NCI-H1694 treated with DMSO at 0.1 percent for 48 hours (cell line): Measurements from ENCODE around the gene NSG1.

Experiments used
- DNase-seq: peaks from one replicate; lab custom pipeline; 2025; lab: John Stamatoyannopoulos, UW

The NSG1 gene

DNA sequence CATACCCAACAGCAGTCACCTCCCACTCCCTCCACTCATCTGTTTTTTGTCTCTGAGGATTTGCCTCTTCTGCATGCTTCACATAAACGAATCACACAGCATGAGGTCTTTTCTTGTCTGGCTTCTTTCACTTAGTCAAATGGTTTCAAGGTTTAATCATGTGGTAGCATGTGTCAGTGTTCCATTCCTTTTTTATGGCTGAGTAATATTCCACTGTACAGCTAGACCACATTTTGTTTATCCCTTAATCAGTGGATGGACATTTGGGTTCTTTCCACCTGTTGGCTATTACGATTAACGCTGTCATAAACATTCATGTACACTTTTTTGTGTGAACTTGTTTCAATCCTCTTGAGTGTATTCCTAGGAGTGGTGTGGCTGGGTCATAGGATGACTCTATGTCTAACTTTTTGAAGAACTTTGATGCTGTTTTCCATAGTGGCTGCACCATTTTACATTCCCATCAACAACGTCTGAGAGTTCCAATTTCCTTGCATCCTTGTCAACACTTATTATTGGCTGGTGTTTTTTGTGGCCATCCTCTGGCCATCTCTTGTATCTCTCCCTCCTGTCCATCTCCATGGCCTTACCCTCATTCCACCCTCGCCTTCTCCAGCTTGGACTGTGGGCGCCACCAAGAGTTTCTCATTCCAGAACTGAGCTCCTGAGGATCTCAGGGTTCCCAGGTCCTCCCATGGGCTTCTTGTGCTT, 12.4 kb upstream of the NSG1 start:
- no peak for DNase-seq

- no peak for DNase-seq
Observed at GRCh38 chr4:4376074-4376473, 10.8 kb upstream of the NSG1 start.

GRCh38 chr4:4377191-4377590, 9.7 kb upstream of the NSG1 start:
- no peak for DNase-seq

DNA sequence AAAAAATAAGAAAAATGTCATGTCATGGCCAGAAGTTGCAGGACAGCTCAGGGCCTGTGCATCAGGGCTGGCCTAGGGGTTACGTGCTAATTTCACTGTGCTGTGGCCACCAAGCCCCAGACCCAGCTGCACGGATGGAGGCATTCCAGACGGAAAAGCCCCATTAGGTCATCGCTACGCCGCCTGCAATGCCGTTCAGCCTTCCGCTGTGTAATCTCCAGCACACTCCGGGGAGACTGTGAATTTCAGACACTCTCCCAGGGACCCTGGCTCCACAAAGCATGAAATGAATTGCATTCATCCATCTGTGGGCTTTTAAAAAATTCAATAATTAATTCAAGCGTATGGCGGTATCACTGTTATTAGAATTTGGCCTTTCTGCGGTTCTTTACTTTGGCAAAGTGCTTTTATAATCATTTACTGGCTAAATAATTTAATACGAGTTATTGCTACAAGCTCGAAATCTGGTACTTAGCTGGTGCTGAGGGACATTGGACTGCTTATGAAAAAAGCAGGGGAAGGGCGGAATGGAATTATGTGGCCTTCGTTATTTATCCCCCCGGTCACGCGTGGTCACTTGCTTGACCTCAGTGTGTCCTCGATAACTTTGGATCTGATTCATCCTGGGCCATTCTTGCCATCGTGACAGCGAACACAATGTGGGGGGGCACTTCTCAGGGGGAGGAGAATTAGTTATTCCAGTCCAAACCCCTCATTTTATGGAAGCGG, 9.0 kb upstream of the NSG1 start:
- DNase-seq = no peak

DNA sequence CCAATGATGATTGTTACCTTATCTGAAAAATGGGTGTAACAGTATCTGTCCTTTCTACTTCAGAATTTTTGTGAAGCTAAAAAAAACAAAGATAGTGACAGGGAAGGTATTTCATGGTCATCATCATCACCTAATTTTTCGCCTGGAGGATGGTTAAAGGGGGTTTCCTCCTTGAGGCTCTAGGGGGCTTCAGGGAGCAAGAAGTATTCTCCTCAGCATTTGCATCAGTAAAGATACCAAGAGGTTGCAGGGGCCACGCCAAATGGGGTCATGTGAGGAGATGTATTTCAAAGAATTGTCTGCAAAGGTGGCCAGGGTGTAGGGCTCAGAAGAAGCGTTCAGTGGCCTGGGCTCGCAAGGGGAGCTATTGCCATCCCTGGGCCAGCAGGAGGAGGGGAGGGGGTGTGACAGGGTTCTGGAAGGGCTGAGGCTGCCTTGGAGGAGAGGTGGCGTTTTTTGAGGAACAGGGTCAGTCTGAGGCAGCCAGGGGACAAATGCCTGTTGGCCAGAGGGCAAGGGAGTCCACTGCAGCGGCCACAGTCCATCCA, 7.3 kb upstream of the NSG1 start:
- DNase-seq = no peak

- DNase-seq = no peak
Observed at GRCh38 chr4:4383085-4383484, 3.8 kb upstream of the NSG1 start.

- DNase-seq = no peak
Observed at GRCh38 chr4:4384837-4385236, 2.1 kb upstream of the NSG1 start.

DNA sequence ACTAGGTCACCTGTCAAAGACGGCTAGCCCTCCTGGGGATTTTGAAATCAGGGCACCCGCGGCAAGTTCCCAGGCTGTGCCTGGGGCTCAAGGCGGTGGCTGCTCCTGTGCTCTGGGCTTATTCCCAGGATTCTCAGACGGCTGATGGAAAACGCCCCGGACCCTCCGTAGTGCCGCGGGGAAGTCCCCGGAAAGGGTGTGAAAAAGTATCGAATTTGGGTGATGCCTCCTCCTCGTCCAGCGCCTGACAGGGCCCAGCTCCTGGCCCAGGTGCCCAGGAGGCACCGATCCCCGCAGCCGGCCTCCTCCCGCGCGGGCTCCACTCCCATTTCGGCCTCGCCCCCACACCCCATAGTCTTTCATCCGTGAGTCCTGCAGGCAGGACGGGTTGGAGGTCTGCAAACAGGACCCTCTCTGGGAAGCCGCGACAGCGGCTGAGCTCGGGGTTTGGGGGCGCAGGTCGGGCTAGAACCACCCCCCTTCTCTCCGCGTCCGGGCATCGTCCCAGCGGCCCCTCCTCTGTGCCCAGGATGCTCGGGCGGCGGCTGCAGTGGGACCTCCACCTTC, 1.1 kb upstream of the NSG1 start:
- DNase-seq = no peak

GRCh38 chr4:4386296-4386735, 586 bp upstream of the NSG1 start:
- peak; percentile 4 for DNase-seq

- DNase-seq = no peak
Observed at GRCh38 chr4:4387531-4388310, 819 bp downstream of the NSG1 start.

- DNase-seq = no peak
Observed at GRCh38 chr4:4388311-4388790, 1.4 kb downstream of the NSG1 start.

DNA sequence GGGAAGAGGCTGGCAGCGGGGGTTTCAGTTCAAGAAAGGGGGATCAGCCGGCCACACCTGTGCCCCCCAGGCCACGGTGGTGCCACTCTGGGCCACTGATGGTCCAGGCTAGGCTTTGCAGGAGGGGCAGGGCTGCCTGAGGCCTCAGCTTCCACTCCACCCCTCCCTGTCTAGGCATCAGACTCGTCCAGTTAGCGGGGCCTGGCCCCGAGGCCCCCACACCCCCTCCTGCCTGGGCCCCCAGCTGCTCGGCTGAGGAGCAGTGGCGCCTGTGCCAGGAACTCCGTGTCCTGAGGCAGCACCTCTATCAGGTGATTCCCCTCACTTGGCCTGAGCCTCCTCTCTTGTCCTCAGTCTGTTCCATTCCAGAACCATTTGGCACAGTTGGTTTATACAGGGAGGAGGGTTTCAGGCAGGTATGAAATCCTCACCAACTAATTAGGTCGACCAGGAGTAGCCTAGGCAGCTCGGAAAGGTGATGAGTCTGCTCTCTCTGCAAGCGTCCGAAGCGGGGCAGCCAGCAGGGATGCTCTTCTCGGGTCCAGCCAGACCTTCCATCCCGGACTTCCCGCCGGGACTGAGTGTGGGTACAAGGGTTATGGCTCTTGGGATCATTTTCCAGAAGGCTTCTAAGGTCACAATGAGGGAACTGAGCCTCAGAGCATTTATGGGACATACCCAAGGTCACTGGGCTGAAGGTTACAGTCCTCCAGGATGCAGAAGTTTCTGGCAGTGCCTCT, 2.1 kb downstream of the NSG1 start:
- DNase-seq = no peak

- DNase-seq = no peak
Observed at GRCh38 chr4:4390046-4390445, 3.1 kb downstream of the NSG1 start.

- DNase-seq = no peak
Observed at GRCh38 chr4:4390515-4391240, 3.8 kb downstream of the NSG1 start.

DNA sequence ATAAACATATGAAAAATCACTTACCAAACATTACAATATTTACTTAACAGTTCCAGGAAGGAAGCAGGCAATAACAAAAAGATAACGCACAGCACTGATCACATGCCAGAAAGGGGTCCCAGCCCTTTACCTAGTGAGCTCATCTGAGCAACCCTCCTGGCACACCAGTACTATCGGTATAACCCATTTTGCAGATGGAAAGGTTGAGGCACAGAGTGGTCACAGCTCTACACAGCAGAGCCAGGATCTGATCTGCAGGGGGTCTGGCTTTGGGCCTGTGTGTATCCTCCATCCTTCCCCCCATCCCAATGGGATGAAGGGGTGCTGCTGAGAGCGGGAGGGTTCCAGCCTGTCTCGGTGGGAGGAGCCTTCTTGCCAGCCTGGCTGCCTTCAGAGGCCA, 5.0 kb downstream of the NSG1 start:
- no peak for DNase-seq

DNA sequence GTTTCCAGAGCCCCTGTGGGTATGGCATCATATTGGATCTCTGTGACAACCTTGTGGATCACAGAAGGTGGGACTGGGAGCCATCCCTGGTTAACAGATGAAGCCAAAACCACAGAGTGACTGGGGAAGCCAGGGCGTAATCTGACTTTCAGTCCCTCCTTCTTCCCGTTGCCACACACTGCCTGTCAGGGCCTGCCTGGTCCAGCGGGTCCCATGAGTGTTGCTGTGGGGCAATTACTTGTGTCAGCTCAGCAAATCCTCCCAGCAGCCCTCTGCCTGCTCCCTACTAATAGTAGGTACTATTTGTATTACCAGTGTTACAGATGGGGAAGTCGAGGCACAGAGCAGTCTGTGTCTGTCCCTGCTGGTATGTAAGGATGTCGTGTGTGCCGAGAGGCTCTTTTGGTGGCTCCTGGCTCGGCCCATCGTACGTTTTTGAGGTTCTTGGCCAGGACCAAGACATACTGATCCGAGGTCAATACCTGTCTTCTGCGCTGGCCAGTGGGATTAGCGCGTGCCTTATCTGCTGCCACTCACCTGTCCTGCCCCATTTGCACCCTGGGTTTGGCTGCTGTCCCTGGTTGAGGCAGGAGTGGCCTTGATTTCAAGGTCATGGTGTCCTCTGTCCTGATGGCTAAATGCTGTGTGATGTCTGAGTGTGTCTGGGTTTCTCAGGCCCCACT, 5.7 kb downstream of the NSG1 start:
- no peak for DNase-seq

DNA sequence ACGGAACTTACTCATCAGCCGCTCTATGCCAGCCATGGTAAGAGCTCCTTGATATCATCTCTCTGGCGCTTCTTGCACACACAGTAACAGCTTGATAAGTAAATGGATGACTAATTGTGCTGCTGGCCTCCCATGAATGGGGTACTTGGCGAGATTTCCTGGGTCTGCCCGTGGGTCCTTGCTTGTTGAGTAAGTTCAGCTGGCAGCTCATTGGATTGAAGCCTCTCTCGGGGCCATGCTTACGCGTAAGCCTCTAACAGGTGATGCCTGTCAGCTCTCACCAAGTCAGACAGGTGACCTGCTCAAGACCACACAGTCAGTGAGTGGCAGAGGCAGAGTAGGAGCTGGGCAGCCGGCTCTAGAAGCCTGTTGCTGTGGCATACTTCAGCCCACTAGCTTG, 7.7 kb downstream of the NSG1 start:
- no peak for DNase-seq

DNA sequence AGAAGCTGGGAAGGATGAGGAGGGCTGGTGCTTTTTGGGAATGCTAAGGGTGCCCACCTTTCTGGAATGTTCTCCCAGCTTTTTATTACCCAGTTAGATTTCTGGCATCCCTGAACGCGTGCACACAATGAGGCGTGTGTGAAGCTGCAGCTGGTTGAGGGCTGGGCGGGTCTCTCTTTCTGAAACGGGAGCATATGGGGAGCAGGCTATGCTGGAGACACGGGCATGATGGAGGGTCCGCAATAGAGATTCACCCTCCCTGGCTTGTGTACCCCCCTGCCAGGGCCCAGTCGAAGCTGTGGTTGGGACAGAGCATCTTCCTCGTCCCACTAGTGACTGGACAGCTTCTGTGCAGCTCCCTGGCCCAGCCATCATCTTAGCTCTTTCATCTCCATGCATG, 8.5 kb downstream of the NSG1 start:
- no peak for DNase-seq

DNA sequence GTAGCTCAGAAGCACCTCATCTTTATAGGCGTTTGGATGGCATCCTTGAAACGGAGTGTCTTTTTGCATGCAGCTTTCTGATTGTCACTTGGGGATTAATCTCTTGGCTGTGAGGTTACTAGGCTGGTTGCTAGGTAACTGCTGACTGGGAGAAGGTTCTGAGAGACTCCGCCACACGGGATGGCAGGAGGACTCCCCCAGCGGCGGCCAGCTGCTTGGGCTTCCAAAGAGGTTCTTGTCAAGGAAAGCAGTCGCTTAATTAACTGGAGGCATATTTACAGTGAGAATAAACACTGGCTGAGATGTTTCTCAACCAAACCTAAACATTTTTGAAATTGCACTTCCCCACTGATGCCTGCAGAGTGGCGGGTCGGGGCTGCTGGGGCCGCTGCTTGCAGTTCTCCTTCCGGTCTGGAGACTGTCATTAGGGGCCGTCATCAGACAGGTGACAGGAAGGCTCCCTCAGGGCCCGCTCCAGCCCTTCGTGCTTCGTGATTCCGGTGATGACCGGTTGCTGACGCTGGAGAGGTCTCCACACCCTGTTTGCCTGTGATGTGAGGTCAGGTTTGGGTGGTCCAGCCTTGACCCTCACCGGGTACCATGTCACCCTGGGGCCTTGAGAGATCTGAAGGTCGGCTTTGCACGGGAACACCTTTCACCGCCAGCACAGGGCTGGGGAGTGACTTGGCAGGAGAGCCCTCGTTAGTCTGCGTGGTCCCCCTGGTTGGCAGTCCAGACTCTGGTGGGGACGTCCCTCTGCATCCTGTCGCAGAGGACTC, 9.1 kb downstream of the NSG1 start:
- no peak for DNase-seq
